HG03457 (cell line): ENCODE measurements around the gene BCLAF3.
A peak's percentile ranks its signal among the peaks of the same experiment; 100 is the strongest.

Source experiments
- ATAC-seq: cut with Tn5 transposase; IDR thresholded peaks from one replicate; pipeline ENCODE4 v1.9.1; 2021; ENCODE audit warnings: moderate number of reproducible peaks; ENCODE audit not compliant: unreplicated experiment

The BCLAF3 gene

DNA sequence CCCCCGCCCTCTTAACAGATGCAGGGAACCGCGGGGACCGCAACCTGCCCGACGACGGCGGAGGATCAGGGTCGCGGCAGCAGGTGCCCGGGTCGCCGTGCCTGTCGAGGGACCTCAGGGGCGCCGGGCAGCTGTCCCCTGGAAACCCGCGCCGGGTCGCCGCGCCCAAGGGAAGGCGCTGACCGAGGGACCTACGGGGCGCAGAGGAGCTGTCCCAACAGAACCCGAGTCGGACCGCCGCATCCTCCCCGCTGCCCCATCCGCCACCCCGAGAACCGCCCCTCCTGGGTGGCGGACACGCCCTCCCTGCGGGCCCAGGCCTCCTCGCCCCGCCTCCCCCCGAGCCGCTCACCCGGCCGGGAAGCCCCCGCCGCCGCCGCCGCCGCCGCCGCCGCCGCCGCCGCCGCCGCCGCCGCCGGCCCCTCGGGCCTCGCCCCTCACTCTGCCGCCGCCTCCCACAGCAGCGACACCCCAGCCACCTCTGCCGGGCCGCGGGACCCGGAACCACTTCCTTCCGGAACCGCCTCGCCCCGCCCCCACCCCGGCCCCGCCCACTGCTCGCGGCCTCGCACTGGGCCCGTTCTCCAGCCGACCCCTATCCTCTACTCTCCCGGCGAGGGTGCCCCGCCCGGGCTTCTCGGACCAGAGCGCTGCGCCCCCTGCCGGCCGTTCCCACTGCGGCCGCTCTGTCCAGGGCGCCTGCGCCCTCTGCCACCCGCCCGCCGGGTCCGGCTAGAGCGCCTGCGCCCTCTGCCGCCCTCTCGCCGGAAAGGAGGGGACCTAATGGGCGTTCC is at the start of gene BCLAF3:
Gene BCLAF3 (minus strand): TSS at position 506 of the 794 bp plus-strand sequence. CDS start 20,797 bp downstream, outside the sequence.
- peak; percentile 95 for ATAC-seq

DNA sequence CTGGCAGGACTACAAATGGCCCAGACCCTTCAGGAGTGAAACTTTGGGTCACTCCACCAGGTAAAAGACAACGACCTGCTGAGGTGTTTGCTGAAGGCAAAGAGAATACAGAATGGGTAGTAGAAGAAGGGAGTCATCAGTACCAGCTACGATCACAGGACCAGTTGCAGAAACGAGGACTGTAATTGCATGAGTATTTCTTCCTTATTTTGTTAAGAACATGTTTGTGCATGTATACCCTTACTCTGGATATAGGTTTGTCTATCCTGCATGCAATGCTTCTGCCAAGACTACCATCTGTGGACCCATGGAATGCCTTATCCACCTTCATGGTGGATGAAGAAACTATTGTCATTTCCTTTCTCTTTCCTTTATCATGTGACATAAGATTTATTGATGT is 48.1 kb upstream of the BCLAF3 start:
- no peak for ATAC-seq

- ATAC-seq, result no peak
These were observed 46.3 kb upstream of the BCLAF3 start for GRCh38 chrX:20037186-20037585.

DNA sequence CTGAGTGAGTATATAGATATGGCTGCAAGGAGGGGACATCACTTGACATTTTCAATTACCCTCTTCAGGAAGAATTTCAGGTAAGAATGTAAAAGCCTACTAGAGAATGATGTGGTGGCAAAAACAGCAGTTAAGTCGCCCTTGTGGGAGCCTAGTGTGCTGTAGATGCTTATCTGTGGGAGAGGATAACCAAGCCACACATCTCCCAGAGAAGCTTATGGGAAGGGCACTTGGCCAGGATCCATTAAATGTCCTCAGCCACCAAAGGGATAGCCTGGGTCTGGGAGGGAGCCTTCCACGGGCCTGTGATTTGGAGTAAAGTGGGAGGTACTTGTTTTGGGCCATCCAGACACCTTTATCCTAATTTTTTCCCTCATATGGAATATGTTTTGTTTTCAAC is 41.3 kb upstream of the BCLAF3 start:
- no peak for ATAC-seq

- no peak for ATAC-seq
These were observed 38.9 kb upstream of the BCLAF3 start for GRCh38 chrX:20029728-20030127.

DNA sequence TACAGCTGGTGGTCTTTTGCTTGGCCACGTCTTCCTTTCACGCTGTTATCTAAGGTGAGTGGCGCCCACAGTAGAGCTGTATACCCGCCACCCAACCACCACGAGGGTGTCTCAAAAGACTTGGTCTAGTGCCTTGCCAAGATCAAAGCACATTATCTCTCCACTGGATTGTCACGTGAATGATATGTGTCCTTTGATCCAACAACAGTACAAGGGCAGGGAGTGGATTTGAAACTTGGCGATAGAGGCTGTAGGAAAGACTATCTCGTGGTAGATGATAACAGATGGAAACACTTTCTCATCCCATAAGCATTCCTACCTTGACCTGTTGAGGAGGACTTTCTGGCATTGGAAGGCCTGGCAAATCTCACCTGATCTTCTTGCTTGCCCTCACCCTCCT is 37.7 kb upstream of the BCLAF3 start:
- ATAC-seq, result no peak

- no peak for ATAC-seq
These were observed 35.4 kb upstream of the BCLAF3 start for GRCh38 chrX:20026278-20026677.

DNA sequence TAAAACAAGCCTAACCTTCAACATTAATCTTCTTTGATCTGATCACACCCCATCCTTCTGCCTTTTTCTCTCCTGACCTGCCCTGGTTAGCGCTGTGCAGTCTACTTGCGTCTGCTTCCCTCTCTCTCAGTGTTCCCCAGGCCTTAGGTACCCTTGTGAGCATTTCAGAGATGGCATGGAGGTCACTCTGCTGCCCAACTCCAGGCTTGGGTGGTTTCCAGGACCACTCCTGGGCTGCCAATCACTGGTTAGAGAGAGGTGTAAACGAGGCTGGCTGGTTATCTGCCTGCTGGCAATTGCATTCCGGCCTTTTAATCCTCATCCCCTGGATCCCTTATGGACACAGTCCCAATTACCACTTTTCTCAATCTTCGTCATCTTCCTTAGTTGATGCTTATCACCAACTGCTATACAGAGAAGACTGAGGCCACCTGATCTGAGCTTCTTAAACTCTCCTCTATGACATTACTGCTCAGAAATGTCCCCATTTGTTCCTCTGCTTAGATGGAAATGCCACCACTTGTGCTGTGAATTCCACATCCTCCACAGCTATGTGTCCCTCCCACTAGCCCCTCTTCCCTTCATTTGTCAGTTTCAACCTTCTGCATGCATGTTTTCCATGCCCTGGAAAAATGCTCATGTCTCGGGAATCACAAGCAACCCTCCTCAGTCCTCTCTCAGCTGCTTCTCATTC is 29.0 kb upstream of the BCLAF3 start:
- ATAC-seq, result no peak

DNA sequence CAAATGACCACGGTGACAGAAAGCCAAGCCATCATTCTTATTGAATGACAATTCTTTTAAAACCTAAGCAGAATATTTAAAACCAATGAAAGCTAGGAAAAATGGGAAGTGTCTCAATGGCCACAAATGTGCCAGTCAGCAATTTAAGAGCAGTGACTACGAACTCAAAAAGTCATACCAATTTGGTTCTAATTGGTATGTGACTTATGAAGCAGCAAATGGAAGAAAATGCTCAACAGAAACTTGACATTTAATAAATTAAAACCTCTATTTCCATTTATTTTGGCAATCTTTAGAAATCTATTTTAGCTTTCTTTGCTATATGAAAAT is 25.7 kb upstream of the BCLAF3 start:
- no peak for ATAC-seq

- no peak for ATAC-seq
These were observed 25.2 kb upstream of the BCLAF3 start for GRCh38 chrX:20015945-20016615.

DNA sequence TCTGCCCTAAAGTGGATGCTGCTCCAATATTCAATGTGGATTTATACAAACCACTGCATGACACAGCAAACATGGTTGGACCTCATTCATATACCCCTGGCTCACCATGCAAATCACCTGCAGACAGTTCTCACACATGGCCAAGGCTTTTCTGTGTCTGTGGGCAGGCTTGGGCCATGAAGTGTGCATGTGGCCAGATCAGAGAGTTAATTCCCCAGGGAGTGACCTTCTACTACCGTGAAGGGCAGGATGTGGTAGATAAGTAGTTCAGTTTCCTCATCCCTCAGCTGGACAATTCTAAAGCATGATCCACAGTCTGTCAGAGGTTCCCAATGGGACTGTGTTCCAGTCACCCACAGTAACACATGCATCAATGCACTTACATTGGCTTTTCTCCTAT is 24.6 kb upstream of the BCLAF3 start:
- ATAC-seq, result no peak

GRCh38 chrX:20011608-20012007 is 20.7 kb upstream of the BCLAF3 start:
- no peak for ATAC-seq

DNA sequence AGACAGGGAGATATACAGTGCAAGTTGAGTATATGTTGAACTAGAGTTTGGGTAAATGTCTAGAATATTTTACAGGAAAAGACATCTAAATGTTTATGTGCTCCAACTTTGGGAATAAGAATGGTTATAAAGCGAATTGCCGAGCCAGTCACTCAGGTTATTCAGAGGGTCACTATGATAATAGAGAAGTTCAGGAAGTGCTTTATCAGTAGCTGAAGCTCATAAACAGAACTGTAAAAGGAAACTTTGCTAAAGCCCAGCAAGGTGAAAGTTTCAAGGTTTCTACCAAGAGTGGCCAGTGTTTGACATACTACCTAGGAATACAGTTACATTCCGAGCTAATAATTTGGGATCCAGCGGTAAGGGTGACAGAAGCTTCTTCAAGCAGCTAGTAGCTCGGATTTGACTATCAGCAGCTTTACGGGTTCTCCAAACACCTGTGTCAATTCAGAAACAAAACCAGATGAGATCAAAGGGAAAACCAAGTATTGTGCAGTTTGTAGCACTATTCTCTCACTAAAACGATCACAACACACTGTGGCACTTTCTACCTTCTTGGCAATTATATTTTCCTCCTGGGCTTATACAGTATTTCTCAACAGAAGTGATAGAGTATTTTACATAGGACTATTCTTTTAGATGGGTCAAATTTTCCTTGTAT is 17.2 kb upstream of the BCLAF3 start:
- ATAC-seq, result no peak

DNA sequence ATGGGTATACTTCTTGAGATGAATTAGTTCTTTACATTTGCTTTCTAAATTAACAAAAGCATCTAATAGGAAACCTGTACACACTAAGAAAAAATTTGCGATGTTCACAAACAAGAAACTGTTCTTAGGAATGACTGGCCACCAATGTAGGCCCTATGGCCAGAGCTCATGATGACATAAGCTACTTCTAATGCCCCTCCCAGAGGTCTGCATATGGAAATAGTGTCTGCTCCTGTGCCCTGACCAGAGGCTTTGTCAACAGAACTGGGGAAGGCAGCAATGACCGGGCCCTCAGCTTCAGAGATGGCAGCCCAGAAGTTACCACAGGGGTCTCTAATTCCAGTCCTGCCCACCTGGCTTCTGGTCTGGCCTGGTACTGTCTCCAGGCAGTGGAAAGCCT is 15.0 kb upstream of the BCLAF3 start:
- no peak for ATAC-seq

DNA sequence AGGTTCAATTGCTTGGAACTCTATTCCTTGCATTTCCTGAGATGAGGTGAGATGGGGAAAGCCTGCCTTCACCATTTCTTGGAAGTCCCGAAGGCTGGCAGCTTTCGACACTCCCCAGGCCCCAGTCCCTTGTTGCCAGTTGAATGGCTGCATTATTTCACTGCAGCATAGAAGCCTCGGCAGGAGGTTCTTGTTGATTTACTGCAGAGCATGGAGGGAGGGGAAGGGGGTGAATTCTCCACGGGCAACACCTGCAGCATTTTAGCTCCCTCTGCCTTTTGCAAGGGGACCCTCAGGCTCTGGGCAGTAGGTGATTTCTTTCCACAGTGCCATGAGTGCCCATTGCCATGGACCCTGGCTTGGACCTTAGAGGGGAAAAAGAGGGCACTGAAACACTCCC is 10.7 kb upstream of the BCLAF3 start:
- no peak for ATAC-seq

DNA sequence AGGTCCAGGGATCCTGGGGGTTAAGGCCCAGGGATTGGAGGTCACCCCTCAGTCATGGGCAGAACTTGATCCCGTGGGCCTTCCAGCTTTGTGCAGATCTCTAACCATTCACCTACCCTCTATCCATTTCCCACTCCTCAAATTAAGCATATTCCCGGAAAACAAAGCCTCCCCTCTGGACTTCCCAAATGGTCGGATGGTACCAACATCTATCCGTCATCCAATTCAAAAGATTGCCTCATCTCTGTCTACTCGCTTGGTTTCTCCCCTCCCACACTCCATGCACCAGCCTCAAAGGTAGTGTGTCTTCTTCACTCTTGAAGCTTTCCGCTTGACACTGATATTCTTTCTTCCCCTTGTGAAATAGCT is 473 bp upstream of the BCLAF3 start:
- ATAC-seq, result no peak

GRCh38 chrX:19990151-19990555 is 708 bp downstream of the BCLAF3 start:
- ATAC-seq, result peak; percentile 13

DNA sequence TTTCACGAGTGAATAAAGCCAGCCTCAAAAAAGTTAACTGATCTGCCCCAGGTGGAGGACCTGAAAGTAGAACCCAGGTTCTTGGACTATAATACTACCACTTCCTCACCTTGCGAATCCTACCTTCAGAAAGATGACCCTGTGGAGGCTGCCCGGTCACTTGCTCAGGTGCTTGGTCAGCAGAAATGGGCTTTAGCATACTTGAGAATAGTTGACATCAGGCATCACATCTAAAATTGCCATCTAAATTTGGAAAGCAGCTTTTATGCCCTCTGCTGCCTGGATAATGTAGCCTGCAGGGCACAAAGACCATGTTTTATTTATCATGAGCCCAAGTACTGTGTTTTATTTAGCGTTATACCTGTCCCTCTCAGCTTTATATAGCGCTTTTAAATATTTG is 3.0 kb downstream of the BCLAF3 start:
- ATAC-seq, result no peak

GRCh38 chrX:19986531-19986930 is 4.3 kb downstream of the BCLAF3 start:
- ATAC-seq, result no peak

GRCh38 chrX:19981947-19982346 is 8.9 kb downstream of the BCLAF3 start:
- no peak for ATAC-seq

- ATAC-seq, result no peak
These were observed 15.0 kb downstream of the BCLAF3 start for GRCh38 chrX:19975845-19976244.

GRCh38 chrX:19972984-19973383 is 17.9 kb downstream of the BCLAF3 start:
- no peak for ATAC-seq
